HEK293 (cell line): ENCODE data around the gene SLC2A11.

Experiments
- KLF1 ChIP-seq: fragments of 450-650 bp; formaldehyde crosslinking; IDR thresholded peaks from 2 replicates; pipeline ENCODE4 v1.5.1; 2016; ENCODE audit warnings: missing biosample characterization, missing genetic modification characterization
- MYNN ChIP-seq: fragments of 450-650 bp; formaldehyde crosslinking; IDR thresholded peaks from 2 replicates; pipeline ENCODE4 v1.5.1; 2016; ENCODE audit warnings: missing biosample characterization, missing genetic modification characterization, borderline replicate concordance
- MZF1 ChIP-seq: fragments of 450-650 bp; formaldehyde crosslinking; IDR thresholded peaks from 2 replicates; pipeline ENCODE4 v1.5.1; 2017; ENCODE audit warnings: missing biosample characterization, missing genetic modification characterization, borderline replicate concordance
- OSR2 ChIP-seq: fragments of 450-650 bp; formaldehyde crosslinking; IDR thresholded peaks from 2 replicates; pipeline ENCODE4 v1.5.1; 2016; ENCODE audit warnings: missing biosample characterization, missing genetic modification characterization
- SP2 ChIP-seq: fragments of 450-650 bp; formaldehyde crosslinking; IDR thresholded peaks from 2 replicates; pipeline ENCODE4 v1.5.1; 2016; ENCODE audit warnings: missing biosample characterization, missing genetic modification characterization
- SP7 ChIP-seq: fragments of 450-650 bp; formaldehyde crosslinking; IDR thresholded peaks from 2 replicates; pipeline ENCODE4 v1.5.1; 2016; ENCODE audit warnings: missing biosample characterization, missing genetic modification characterization
- WT1 ChIP-seq: fragments of 450-650 bp; formaldehyde crosslinking; IDR thresholded peaks from 2 replicates; pipeline ENCODE4 v1.5.1; 2016; ENCODE audit warnings: missing biosample characterization, missing genetic modification characterization
- ZNF133 ChIP-seq: fragments of 450-650 bp; formaldehyde crosslinking; IDR thresholded peaks from 2 replicates; pipeline ENCODE4 v1.5.1; 2016; ENCODE audit warnings: missing biosample characterization, missing genetic modification characterization
- ZNF266 ChIP-seq: fragments of 450-650 bp; formaldehyde crosslinking; IDR thresholded peaks from 2 replicates; pipeline ENCODE4 v1.5.1; 2016; ENCODE audit warnings: missing biosample characterization, missing genetic modification characterization, low read depth
- ZNF311 ChIP-seq: fragments of 450-650 bp; formaldehyde crosslinking; IDR thresholded peaks from 2 replicates; pipeline ENCODE4 v1.5.1; 2017; ENCODE audit warnings: missing biosample characterization, missing genetic modification characterization, borderline replicate concordance
- ZNF394 ChIP-seq: fragments of 450-650 bp; formaldehyde crosslinking; IDR thresholded peaks from 2 replicates; pipeline ENCODE4 v1.5.1; 2016; ENCODE audit warnings: missing biosample characterization, missing genetic modification characterization, mild to moderate bottlenecking, moderate library complexity, borderline replicate concordance
- ZNF404 ChIP-seq: fragments of 450-650 bp; formaldehyde crosslinking; IDR thresholded peaks from 2 replicates; pipeline ENCODE4 v1.5.1; 2017; ENCODE audit warnings: missing biosample characterization, missing genetic modification characterization
- ZNF529 ChIP-seq: fragments of 450-650 bp; formaldehyde crosslinking; IDR thresholded peaks from 2 replicates; pipeline ENCODE4 v1.5.1; 2017; ENCODE audit warnings: missing genetic modification characterization, missing biosample characterization; ENCODE audit not compliant: insufficient replicate concordance
- ZNF544 ChIP-seq: fragments of 450-650 bp; formaldehyde crosslinking; IDR thresholded peaks from 2 replicates; pipeline ENCODE4 v1.5.0; 2017; ENCODE audit warnings: missing biosample characterization, missing genetic modification characterization
- ZNF843 ChIP-seq: fragments of 450-650 bp; formaldehyde crosslinking; IDR thresholded peaks from 2 replicates; pipeline ENCODE4 v1.5.1; 2016; ENCODE audit warnings: missing biosample characterization, missing genetic modification characterization
- ZSCAN23 ChIP-seq: fragments of 450-650 bp; formaldehyde crosslinking; IDR thresholded peaks from 2 replicates; pipeline ENCODE4 v1.5.1; 2016; ENCODE audit warnings: missing biosample characterization, missing genetic modification characterization
- ZSCAN30 ChIP-seq: fragments of 450-650 bp; IDR thresholded peaks from 2 replicates; pipeline ENCODE4 v1.5.1; 2018; ENCODE audit warnings: missing biosample characterization, mild to moderate bottlenecking, missing genetic modification characterization, moderate library complexity
- TF ChIP-seq, protein P1 (sequence below): fragments of 450-650 bp; formaldehyde crosslinking; IDR thresholded peaks from 2 replicates; pipeline ENCODE4 v1.5.1; 2016; ENCODE audit warnings: missing biosample characterization, missing genetic modification characterization
- TF ChIP-seq, protein P2 (sequence below): fragments of 450-650 bp; formaldehyde crosslinking; IDR thresholded peaks from 2 replicates; pipeline ENCODE4 v1.5.0; 2017; ENCODE audit warnings: missing biosample characterization, missing genetic modification characterization, borderline replicate concordance
- TF ChIP-seq, protein P3 (sequence below): fragments of 450-650 bp; formaldehyde crosslinking; optimal IDR thresholded peaks from 2 replicates; pipeline ENCODE3; 2016; ENCODE audit warnings: missing biosample characterization, mild to moderate bottlenecking, missing genetic modification characterization
- TF ChIP-seq, protein P4 (sequence below): fragments of 450-650 bp; formaldehyde crosslinking; IDR thresholded peaks from 2 replicates; pipeline ENCODE4 v1.5.1; 2016; ENCODE audit warnings: missing biosample characterization, missing genetic modification characterization
- TF ChIP-seq, protein P5 (sequence below): fragments of 450-650 bp; formaldehyde crosslinking; IDR thresholded peaks from 2 replicates; pipeline ENCODE4 v1.5.1; 2016; ENCODE audit warnings: missing biosample characterization, missing genetic modification characterization
- TF ChIP-seq, protein P6 (sequence below): fragments of 450-650 bp; formaldehyde crosslinking; IDR thresholded peaks from 2 replicates; pipeline ENCODE4 v1.5.1; 2016; ENCODE audit warnings: missing biosample characterization, missing genetic modification characterization
- TF ChIP-seq, protein P7 (sequence below): fragments of 450-650 bp; formaldehyde crosslinking; IDR thresholded peaks from 2 replicates; pipeline ENCODE4 v1.5.1; 2016; ENCODE audit warnings: missing biosample characterization, missing genetic modification characterization
- TF ChIP-seq, protein P8 (sequence below): fragments of 450-650 bp; formaldehyde crosslinking; IDR thresholded peaks from 2 replicates; pipeline ENCODE4 v1.5.1; 2017; ENCODE audit warnings: missing biosample characterization, missing genetic modification characterization

SLC2A11 gene

DNA sequence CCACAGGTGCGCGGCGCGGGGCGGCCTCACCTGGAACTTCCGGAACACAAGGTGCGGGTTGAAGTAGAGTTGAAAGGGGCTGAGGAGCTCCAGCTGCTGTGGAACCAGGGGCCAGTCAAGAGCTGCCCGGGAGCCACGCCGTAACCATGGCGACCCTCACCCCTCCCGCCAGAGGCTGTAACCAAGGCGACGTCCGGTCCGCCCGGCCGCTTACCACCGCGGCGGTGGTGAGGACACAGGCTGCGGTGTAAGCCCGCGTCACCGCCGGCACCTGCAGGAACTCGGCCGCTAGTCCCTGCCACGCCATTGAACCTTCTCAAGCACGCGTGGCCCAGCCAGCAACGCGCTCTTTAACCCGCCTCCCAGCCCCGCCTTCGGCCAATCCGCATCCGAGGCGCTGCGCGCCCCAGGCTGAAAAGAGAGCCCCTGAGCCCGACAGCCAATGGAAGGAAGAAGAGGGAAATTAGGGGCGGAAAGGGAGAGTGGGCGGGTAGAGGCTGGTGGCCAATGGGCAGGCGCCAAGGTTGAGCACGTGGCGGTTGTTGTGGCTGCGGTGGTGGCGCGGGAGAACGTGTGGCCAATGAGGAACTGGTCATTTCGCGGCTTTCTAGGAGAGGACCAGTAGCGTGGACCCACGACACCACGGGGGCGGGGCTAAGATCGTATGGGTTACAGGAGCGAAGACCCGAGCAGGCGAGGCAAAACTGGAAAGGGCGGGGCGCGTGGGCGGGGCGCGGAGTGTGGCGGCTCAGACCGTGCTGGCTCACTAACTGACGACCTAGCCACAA is 18.8 kb upstream of the SLC2A11 start, which contains the start of gene DERL3 (continued):
- TF ChIP-seq, protein P1, sequence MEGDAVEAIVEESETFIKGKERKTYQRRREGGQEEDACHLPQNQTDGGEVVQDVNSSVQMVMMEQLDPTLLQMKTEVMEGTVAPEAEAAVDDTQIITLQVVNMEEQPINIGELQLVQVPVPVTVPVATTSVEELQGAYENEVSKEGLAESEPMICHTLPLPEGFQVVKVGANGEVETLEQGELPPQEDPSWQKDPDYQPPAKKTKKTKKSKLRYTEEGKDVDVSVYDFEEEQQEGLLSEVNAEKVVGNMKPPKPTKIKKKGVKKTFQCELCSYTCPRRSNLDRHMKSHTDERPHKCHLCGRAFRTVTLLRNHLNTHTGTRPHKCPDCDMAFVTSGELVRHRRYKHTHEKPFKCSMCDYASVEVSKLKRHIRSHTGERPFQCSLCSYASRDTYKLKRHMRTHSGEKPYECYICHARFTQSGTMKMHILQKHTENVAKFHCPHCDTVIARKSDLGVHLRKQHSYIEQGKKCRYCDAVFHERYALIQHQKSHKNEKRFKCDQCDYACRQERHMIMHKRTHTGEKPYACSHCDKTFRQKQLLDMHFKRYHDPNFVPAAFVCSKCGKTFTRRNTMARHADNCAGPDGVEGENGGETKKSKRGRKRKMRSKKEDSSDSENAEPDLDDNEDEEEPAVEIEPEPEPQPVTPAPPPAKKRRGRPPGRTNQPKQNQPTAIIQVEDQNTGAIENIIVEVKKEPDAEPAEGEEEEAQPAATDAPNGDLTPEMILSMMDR: no peak
- TF ChIP-seq ZNF133 (no peak), KLF1 (tag by site-specific recombination) (no peak; the same call in none of the 2 replicates), SP2 (peak; percentile 100), ZNF404 (tag by site-specific recombination) (no peak), MZF1 (tag by site-specific recombination) (no peak), ZNF544 (tag by site-specific recombination) (no peak), ZNF529 (tag by site-specific recombination) (no peak), ZNF266 (tag by site-specific recombination) (no peak), OSR2 (no peak), WT1 (tag by site-specific recombination) (0 out of 2 replicates have a peak, but pooled peaks have one; percentile 24), ZSCAN30 (tag by site-specific recombination) (no peak), MYNN (tag by site-specific recombination) (peak; percentile 88; the same call in 1 of the 2 replicates), ZNF311 (tag by site-specific recombination) (no peak), ZNF394 (no peak; the same call in 1 of the 2 replicates), ZNF843 (tag by site-specific recombination) (no peak), ZSCAN23 (no peak), SP7 (peak; percentile 36; the same call in 1 of the 2 replicates)
- TF ChIP-seq, protein P2, sequence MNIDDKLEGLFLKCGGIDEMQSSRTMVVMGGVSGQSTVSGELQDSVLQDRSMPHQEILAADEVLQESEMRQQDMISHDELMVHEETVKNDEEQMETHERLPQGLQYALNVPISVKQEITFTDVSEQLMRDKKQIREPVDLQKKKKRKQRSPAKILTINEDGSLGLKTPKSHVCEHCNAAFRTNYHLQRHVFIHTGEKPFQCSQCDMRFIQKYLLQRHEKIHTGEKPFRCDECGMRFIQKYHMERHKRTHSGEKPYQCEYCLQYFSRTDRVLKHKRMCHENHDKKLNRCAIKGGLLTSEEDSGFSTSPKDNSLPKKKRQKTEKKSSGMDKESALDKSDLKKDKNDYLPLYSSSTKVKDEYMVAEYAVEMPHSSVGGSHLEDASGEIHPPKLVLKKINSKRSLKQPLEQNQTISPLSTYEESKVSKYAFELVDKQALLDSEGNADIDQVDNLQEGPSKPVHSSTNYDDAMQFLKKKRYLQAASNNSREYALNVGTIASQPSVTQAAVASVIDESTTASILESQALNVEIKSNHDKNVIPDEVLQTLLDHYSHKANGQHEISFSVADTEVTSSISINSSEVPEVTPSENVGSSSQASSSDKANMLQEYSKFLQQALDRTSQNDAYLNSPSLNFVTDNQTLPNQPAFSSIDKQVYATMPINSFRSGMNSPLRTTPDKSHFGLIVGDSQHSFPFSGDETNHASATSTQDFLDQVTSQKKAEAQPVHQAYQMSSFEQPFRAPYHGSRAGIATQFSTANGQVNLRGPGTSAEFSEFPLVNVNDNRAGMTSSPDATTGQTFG (tag by site-specific recombination): no peak
- TF ChIP-seq, protein P3, sequence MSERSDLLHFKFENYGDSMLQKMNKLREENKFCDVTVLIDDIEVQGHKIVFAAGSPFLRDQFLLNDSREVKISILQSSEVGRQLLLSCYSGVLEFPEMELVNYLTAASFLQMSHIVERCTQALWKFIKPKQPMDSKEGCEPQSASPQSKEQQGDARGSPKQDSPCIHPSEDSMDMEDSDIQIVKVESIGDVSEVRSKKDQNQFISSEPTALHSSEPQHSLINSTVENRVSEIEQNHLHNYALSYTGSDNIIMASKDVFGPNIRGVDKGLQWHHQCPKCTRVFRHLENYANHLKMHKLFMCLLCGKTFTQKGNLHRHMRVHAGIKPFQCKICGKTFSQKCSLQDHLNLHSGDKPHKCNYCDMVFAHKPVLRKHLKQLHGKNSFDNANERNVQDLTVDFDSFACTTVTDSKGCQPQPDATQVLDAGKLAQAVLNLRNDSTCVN (tag by site-specific recombination): peak; percentile 95
- TF ChIP-seq, protein P4, sequence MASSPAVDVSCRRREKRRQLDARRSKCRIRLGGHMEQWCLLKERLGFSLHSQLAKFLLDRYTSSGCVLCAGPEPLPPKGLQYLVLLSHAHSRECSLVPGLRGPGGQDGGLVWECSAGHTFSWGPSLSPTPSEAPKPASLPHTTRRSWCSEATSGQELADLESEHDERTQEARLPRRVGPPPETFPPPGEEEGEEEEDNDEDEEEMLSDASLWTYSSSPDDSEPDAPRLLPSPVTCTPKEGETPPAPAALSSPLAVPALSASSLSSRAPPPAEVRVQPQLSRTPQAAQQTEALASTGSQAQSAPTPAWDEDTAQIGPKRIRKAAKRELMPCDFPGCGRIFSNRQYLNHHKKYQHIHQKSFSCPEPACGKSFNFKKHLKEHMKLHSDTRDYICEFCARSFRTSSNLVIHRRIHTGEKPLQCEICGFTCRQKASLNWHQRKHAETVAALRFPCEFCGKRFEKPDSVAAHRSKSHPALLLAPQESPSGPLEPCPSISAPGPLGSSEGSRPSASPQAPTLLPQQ (tag by site-specific recombination): 0 out of 2 replicates have a peak, but pooled peaks have one; percentile 55
- TF ChIP-seq, protein P5, sequence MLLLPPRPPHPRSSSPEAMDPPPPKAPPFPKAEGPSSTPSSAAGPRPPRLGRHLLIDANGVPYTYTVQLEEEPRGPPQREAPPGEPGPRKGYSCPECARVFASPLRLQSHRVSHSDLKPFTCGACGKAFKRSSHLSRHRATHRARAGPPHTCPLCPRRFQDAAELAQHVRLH (tag by site-specific recombination): peak; percentile 71
- TF ChIP-seq, protein P6, sequence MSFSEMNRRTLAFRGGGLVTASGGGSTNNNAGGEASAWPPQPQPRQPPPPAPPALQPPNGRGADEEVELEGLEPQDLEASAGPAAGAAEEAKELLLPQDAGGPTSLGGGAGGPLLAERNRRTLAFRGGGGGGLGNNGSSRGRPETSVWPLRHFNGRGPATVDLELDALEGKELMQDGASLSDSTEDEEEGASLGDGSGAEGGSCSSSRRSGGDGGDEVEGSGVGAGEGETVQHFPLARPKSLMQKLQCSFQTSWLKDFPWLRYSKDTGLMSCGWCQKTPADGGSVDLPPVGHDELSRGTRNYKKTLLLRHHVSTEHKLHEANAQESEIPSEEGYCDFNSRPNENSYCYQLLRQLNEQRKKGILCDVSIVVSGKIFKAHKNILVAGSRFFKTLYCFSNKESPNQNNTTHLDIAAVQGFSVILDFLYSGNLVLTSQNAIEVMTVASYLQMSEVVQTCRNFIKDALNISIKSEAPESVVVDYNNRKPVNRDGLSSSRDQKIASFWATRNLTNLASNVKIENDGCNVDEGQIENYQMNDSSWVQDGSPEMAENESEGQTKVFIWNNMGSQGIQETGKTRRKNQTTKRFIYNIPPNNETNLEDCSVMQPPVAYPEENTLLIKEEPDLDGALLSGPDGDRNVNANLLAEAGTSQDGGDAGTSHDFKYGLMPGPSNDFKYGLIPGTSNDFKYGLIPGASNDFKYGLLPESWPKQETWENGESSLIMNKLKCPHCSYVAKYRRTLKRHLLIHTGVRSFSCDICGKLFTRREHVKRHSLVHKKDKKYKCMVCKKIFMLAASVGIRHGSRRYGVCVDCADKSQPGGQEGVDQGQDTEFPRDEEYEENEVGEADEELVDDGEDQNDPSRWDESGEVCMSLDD (tag by site-specific recombination): no peak
- TF ChIP-seq, protein P7, sequence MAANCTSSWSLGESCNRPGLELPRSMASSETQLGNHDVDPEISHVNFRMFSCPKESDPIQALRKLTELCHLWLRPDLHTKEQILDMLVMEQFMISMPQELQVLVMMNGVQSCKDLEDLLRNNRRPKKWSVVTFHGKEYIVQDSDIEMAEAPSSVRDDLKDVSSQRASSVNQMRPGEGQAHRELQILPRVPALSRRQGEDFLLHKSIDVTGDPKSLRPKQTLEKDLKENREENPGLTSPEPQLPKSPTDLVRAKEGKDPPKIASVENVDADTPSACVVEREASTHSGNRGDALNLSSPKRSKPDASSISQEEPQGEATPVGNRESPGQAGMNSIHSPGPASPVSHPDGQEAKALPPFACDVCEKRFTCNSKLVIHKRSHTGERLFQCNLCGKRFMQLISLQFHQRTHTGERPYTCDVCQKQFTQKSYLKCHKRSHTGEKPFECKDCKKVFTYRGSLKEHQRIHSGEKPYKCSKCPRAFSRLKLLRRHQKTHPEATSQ (tag by site-specific recombination): no peak
- TF ChIP-seq, protein P8, sequence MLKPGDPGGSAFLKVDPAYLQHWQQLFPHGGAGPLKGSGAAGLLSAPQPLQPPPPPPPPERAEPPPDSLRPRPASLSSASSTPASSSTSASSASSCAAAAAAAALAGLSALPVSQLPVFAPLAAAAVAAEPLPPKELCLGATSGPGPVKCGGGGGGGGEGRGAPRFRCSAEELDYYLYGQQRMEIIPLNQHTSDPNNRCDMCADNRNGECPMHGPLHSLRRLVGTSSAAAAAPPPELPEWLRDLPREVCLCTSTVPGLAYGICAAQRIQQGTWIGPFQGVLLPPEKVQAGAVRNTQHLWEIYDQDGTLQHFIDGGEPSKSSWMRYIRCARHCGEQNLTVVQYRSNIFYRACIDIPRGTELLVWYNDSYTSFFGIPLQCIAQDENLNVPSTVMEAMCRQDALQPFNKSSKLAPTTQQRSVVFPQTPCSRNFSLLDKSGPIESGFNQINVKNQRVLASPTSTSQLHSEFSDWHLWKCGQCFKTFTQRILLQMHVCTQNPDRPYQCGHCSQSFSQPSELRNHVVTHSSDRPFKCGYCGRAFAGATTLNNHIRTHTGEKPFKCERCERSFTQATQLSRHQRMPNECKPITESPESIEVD (tag by site-specific recombination): no peak
